M059J (cell line): ENCODE measurements around the gene MYO15A. TPM values are rescaled to one million over a fixed set of nuclear protein-coding genes. Genes with fewer than 3 reads are reported as not detected.

Experiments
- DNase-seq: peaks from one replicate; pipeline ENCODE4 v3.0.0-alpha.2; 2012; ENCODE audit warnings: low read depth
- total RNA-seq: library from RNA; depleted of rRNA; stranded (reverse); fragments of >200 nt; shearing (Covaris generic); gene quantifications from 2 replicates; pipeline ENCODE4 v1.2.3, GENCODE V29; 2014

The MYO15A gene
- total RNA-seq, 1 experiment from 2014 or later: not detected

- DNase-seq: no peak
Observed at GRCh38 chr17:18159551-18160120, 51.1 kb downstream of the MYO15A start.

DNA sequence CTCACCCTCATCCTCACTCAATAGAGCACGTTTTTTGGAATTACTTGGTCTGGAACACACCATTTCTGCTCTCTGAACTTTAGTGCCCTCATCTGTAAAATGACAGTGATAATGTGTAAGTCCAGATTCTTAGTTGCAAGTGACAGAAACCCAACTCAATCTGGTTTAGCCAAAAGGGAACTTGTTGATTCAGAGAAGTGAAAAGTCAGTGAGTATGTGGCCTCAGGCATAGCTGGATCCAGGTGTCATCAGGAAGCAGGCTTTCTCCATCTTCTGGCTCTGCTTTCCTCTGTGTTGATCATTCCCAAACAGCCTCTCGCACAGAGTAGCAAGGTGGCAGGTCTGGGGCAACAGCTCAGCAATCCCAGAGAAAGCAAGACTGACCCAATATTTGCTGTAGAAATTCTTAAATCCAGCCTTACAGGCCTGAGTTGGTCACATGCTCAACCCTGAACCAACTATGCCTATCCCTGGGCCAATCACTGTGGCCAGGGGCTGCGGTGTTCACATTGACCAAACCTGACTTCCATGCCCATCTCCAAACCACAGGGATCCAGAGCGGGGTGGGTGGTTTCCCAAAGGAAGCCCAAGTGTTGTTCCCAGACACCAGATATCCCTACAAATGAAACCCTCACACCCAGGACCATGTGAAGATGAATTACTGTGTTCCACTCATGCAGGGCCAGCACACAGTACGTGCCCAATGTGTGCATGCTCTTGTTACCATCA, 51.7 kb downstream of the MYO15A start:
- DNase-seq: no peak

- no peak for DNase-seq
Observed at GRCh38 chr17:18161207-18162145, 52.9 kb downstream of the MYO15A start.

GRCh38 chr17:18163547-18163946, 55.0 kb downstream of the MYO15A start:
- DNase-seq: peak; percentile 29

GRCh38 chr17:18166894-18167293, 58.3 kb downstream of the MYO15A start:
- DNase-seq: no peak

- DNase-seq: no peak
Observed at GRCh38 chr17:18167421-18167820, 58.9 kb downstream of the MYO15A start.

GRCh38 chr17:18172531-18173278, 64.1 kb downstream of the MYO15A start:
- peak; percentile 27 for DNase-seq

- no peak for DNase-seq
Observed at GRCh38 chr17:18173740-18174139, 65.2 kb downstream of the MYO15A start.

GRCh38 chr17:18176176-18176575, 67.6 kb downstream of the MYO15A start:
- DNase-seq: no peak

DNA sequence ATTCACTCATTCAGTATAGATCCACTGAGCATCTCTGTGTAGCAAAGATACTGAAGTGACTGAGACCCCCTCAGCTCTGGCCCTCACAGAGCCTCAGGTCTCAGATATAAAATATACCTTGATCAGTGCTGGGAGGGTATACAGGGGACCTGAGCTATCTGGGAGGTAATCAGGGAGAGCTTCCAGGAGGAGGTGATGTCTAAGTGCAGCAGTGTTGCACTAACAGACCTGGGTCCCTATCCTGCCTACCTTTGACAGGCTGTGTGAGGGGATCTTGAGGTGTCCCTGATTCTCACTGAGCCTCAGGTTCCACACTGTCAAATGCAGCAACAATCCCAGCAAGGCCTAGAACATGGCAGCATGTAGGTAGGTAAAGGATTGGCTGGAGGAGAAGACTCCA, 68.6 kb downstream of the MYO15A start:
- no peak for DNase-seq

- DNase-seq: no peak
Observed at GRCh38 chr17:18177722-18178121, 69.2 kb downstream of the MYO15A start.

DNA sequence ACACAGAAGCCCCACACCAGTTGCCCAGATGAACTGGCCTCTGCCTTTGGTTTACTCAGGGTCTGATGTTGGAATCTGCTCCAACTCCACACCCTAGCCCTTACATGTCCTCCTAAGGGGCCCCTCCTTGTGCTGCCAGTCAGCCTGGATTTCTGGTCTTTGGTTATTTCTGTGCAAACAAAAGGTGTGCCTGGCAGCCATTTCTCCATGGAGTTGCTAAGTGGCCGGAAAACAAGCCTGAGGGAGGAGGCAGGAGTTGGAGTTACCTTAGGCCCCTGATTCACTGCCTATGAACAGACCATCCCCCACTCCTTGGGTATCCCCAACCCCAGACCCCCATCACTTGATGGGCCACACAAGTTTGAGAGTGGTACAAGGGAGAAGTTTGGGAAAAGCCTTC, 70.6 kb downstream of the MYO15A start:
- DNase-seq: no peak

- no peak for DNase-seq
Observed at GRCh38 chr17:18179804-18180203, 71.2 kb downstream of the MYO15A start.

GRCh38 chr17:18181358-18181757, 72.8 kb downstream of the MYO15A start:
- peak; percentile 14 for DNase-seq

DNA sequence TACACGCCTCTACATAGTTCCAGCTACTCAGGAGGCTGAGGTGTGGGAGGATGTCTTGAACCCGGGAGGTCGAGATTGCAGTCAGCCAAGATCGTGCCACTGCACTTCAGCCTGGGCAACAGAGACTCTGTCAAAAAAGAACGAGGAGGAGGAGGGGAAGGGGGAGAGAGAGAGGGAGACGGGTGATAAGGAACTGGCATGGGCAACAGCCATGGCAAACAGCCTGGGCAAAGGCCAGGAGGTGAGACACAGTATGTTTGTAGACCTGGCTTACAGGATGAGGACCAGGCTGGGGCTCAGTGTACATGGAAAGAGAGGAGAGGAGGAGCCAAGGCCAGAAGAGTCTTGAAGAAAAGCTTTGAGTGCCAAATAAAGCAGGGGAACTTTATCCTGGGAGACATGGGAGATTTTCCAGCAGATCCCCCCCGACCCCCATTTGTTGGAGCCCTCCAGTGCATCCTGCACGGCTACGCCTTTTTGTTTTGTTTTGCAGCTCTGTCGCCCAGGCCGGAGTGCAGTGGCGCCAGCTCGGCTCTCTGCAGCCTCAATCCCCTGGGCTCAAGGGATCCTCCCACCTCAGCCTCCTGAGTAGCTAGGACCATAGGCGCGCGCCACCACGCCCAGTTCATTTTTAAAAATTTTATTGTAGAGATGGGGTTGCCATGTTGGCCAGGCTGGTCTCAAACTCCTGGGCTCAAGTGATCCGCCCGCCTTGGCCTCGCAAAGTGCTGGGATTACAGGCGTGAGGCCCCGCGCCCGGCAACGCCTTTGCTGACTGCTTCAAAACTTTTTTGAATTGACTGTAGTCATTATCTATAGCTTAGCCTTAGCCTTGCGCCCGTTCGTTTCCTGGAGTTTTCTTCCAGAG, 73.8 kb downstream of the MYO15A start:
- DNase-seq: peak; percentile 19

DNA sequence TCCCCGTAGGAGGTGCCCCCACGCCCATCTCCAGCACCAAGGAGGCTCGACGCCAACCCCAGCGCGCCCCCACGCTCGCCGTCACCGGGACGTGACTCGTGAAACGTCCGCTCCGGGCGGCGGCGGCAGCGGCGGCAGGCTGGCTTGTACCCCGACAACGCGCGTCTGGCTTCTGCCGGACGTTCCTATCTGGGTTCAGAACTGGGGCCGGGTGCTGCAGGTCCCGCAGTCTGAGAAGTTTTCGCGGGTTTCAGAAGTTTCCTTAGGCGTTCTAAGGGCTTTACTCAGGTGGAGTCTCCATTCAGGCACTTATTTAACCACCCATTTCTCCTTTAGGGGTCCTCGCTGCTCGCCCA, 74.4 kb downstream of the MYO15A start:
- DNase-seq: peak; percentile 76

GRCh38 chr17:18183334-18184142, 75.0 kb downstream of the MYO15A start, which contains the start of gene ALKBH5:
TSS of gene ALKBH5 (plus strand) at chr17:18183828. CDS start at chr17:18184244, 416 bp downstream.
- DNase-seq: peak; percentile 99

DNA sequence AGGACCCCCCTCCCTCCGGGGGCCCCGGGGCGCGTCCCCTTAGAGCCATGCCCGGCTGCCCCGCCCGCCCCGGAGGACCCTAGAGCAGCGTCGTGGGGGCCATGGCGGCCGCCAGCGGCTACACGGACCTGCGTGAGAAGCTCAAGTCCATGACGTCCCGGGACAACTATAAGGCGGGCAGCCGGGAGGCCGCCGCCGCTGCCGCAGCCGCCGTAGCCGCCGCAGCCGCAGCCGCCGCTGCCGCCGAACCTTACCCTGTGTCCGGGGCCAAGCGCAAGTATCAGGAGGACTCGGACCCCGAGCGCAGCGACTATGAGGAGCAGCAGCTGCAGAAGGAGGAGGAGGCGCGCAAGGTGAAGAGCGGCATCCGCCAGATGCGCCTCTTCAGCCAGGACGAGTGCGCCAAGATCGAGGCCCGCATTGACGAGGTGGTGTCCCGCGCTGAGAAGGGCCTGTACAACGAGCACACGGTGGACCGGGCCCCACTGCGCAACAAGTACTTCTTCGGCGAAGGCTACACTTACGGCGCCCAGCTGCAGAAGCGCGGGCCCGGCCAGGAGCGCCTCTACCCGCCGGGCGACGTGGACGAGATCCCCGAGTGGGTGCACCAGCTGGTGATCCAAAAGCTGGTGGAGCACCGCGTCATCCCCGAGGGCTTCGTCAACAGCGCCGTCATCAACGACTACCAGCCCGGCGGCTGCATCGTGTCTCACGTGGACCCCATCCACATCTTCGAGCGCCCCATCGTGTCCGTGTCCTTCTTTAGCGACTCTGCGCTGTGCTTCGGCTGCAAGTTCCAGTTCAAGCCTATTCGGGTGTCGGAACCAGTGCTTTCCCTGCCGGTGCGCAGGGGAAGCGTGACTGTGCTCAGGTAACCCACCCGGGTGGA, 75.8 kb downstream of the MYO15A start:
- DNase-seq: peak; percentile 32

DNA sequence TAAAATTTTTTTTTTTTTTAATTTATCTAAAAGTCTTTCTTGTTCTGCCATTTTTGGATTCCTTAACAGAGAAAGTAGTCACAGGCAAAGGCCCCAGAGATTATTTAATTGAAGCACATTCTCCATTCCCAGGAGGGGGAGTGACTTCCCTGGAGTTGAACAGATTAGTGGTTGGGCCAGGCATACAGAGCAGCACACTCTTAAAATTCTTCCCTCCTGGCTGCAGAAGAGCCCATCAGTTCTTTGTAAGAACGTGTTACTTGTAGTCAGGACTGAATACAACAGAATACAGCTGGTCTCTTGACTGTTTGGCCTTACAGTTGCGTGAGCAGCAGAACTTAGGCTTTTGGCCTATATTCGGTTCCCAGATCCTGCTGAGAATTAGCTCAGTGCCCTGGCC, 76.8 kb downstream of the MYO15A start:
- DNase-seq: peak; percentile 31
